Tibial nerve (tissue), 4 donors: ENCODE results near the gene KMT2E.

ENCODE experiments used
- EP300 ChIP-seq, 2 donors: sonication (generic); formaldehyde crosslinking; IDR thresholded peaks; one replicate each; pipeline ENCODE4 v1.6.1; 2017; ENCODE audit warnings: antibody characterized with exemption in 2 of 2, mild to moderate bottlenecking in 1 of 2
- POLR2A ChIP-seq, 2 donors: fragments of 450-650 bp; IDR thresholded peaks; one replicate each; pipeline ENCODE4 v1.6.1; 2017; ENCODE audit warnings: antibody characterized with exemption in 2 of 2, mild to moderate bottlenecking in 2 of 2, moderate library complexity in 2 of 2
- TF ChIP-seq, protein P1 (sequence below), 5 experiments: fragments of 200-600 bp in 3 of 5; fragments of 450-650 bp in 2 of 5; sonication (generic) in 3 of 5; IDR thresholded peaks; one replicate each; pipeline ENCODE4 v1.5.1; 2016 to 2019; ENCODE audit warnings: antibody characterized with exemption in 5 of 5, mild to moderate bottlenecking in 3 of 5, moderate library complexity in 2 of 5

DNA sequence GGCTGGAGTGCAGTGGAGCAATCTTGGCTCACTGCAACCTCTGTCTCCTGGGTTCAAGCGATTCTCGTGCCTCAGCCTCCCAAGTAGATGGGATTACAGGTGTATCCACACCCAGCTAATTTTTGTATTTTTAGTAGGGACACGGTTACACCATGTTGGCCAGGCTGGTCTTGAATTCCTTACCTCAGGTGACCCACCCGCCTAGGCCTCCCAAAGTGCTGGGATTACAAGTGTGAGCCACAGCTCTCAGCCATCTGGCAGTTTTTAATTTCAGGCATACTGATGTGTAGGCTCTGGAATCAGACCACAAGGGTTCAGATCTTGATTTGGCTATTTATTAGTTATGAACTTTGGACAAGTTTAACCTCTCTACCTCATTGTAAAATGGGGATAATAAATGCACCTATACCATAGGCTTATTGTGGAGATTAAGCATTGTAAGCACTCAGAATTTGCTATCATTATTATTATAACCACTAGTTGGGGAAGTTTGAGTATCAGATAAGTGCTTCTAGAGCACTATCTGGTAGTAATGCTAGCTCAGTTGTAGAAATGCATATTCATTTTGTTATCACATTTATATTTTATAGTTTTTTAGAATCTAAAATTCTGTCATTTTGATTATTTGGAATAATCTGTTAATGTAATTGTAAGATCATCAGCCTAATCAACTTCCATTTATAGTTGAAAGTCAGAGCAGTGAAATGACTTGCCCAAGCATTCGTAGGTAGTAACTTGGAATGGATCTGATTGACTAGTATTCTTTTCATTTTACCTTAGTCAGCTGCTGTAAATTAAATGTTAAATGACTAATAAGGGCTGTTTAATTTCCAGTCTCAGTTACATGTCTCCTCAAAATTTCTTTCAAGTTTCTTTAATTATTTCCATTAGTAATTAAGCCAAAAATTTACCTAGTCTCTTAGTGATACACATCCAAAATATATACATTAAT, 22.5 kb downstream of the KMT2E start:
- TF ChIP-seq, protein P1, sequence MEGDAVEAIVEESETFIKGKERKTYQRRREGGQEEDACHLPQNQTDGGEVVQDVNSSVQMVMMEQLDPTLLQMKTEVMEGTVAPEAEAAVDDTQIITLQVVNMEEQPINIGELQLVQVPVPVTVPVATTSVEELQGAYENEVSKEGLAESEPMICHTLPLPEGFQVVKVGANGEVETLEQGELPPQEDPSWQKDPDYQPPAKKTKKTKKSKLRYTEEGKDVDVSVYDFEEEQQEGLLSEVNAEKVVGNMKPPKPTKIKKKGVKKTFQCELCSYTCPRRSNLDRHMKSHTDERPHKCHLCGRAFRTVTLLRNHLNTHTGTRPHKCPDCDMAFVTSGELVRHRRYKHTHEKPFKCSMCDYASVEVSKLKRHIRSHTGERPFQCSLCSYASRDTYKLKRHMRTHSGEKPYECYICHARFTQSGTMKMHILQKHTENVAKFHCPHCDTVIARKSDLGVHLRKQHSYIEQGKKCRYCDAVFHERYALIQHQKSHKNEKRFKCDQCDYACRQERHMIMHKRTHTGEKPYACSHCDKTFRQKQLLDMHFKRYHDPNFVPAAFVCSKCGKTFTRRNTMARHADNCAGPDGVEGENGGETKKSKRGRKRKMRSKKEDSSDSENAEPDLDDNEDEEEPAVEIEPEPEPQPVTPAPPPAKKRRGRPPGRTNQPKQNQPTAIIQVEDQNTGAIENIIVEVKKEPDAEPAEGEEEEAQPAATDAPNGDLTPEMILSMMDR (IDR thresholded peaks at IDR 0.05), result no peak
- TF ChIP-seq POLR2A (IDR thresholded peaks at IDR 0.05) (no peak), EP300 (IDR thresholded peaks at IDR 0.05) (no peak)
